HG03135 (cell line): ENCODE data around the gene MRPS35.

Experiments used
- ATAC-seq: cut with Tn5 transposase; IDR thresholded peaks from one replicate; pipeline ENCODE4 v1.9.1; 2021; ENCODE audit warnings: mild to moderate bottlenecking, moderate library complexity; ENCODE audit not compliant: unreplicated experiment

The MRPS35 gene

GRCh38 chr12:27802936-27803335 lies 92.3 kb downstream of the MRPS35 start:
- no peak for ATAC-seq

- no peak for ATAC-seq
Measured at GRCh38 chr12:27805238-27805637, 94.6 kb downstream of the MRPS35 start.
